Prostate gland (tissue), 2 donors: Measurements from ENCODE around the gene RANBP6. TPM values are rescaled to one million over a fixed set of nuclear protein-coding genes. Genes with fewer than 3 reads are reported as not detected.
"Not testable (repeated sequence)": the region's sequence is repeated elsewhere in the genome, so short reads cannot be mapped to it uniquely, and the experiment has no call there.

Experiments used
- DNase-seq: peaks from one replicate; pipeline ENCODE4 v3.0.0-alpha.2; 2019; ENCODE audit warnings: low spot score
- H3K27ac ChIP-seq, 2 donors: fragments of 200-600 bp; sonication (generic); 2 replicates each; pipeline ENCODE4 v1.5.1; 2017 to 2019
- H3K27me3 ChIP-seq: fragments of 200-600 bp; sonication (generic); replicated peaks from 2 replicates; pipeline ENCODE4 v1.5.1; 2019; ENCODE audit not compliant: insufficient read depth
- H3K36me3 ChIP-seq, 2 donors: fragments of 200-600 bp; sonication (generic); 1 replicate in 1 of 2; 2 replicates in 1 of 2; pipeline versions ENCODE4 v1.5.1 to v1.8.1; 2017 to 2019
- H3K4me1 ChIP-seq: fragments of 200-600 bp; sonication (generic); replicated peaks from 2 replicates; pipeline ENCODE4 v1.5.1; 2019
- H3K4me3 ChIP-seq, 2 donors: fragments of 200-600 bp; sonication (generic); 2 replicates each; pipeline ENCODE4 v1.5.1; 2017 to 2019
- H3K9me3 ChIP-seq: fragments of 200-600 bp; sonication (generic); 2 replicates; pipeline ENCODE4 v1.5.1; 2017
- POLR2A ChIP-seq: fragments of 450-650 bp; IDR thresholded peaks from one replicate; pipeline ENCODE4 v1.6.1; 2016; ENCODE audit warnings: antibody characterized with exemption, mild to moderate bottlenecking
- POLR2AphosphoS5 ChIP-seq: sonication (generic); formaldehyde crosslinking; IDR thresholded peaks from one replicate; pipeline ENCODE4 v1.6.1; 2017; ENCODE audit warnings: antibody characterized with exemption
- WGBS: methylation state at CpG from one replicate; pipeline ENCODE4 v1.1.5; 2018; 5-methylcytosine and 5-hydroxymethylcytosine counted together
- intact Hi-C: fragments of 100-400 bp; cut with DNase I; formaldehyde crosslinking; loops from one replicate; pipeline ENCODE4 v1.14.2; 2022
- total RNA-seq, 2 donors: library from RNA; depleted of rRNA; stranded (reverse); fragments of >200 nt; gene quantifications; one replicate each; pipeline ENCODE4 v1.1.0, GENCODE V29; 2016
- TF ChIP-seq, protein P1 (sequence below), 4 experiments: fragments of 200-600 bp in 2 of 4; fragments of 450-650 bp in 2 of 4; sonication (generic) in 2 of 4; IDR thresholded peaks; 1 replicate in 3 of 4; 2 replicates in 1 of 4; pipeline ENCODE4 v1.5.1; 2016 to 2019; ENCODE audit warnings: antibody characterized with exemption in 4 of 4, mild to moderate bottlenecking in 2 of 4, moderate library complexity in 2 of 4

Gene RANBP6
- total RNA-seq, 2 donors from 2014 or later = 10.3 to 15.9 TPM

DNA sequence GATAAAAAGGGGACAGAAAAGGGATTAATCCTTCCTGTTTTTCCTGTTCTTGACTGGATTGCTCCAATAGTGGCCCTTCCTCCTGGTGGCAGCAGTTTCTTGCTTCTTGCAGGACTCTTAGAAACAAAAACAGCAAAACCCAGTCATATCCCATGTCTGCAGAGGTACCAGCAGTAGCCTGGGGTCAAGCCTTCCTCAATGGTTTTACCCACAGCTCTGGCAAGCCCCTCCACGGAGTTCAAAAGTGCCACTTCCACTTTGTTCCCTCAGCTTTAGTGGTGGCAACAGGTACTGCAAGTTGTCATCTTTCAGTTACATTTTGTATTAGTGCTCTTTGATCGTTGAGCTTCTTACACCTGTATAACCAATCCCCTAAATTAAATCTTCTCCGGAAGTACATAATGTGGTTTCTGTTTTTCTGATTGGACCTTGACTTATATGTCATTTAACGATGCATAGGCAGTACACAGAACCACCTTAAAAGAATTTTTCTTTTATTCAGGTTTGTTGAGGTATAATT, 8.7 kb upstream of the RANBP6 start:
- H3K27me3 ChIP-seq = no peaks in the 10 kb centered on the region
- H3K27ac ChIP-seq = no peak overlapping the region
- WGBS = 54% methylated on average over 4 of the region's 4 CpGs
- DNase-seq = no peak
- H3K36me3 ChIP-seq = no peaks in the 10 kb centered on the region
- no peak for TF ChIP-seq POLR2AphosphoS5
- TF ChIP-seq, protein P1, sequence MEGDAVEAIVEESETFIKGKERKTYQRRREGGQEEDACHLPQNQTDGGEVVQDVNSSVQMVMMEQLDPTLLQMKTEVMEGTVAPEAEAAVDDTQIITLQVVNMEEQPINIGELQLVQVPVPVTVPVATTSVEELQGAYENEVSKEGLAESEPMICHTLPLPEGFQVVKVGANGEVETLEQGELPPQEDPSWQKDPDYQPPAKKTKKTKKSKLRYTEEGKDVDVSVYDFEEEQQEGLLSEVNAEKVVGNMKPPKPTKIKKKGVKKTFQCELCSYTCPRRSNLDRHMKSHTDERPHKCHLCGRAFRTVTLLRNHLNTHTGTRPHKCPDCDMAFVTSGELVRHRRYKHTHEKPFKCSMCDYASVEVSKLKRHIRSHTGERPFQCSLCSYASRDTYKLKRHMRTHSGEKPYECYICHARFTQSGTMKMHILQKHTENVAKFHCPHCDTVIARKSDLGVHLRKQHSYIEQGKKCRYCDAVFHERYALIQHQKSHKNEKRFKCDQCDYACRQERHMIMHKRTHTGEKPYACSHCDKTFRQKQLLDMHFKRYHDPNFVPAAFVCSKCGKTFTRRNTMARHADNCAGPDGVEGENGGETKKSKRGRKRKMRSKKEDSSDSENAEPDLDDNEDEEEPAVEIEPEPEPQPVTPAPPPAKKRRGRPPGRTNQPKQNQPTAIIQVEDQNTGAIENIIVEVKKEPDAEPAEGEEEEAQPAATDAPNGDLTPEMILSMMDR (IDR thresholded peaks at IDR 0.05) = peak in 3 of 4 experiments; percentile 38 to 56 (median 41)
- H3K9me3 ChIP-seq = no peaks in the 10 kb centered on the region
- intact Hi-C loops = no loop called here
- no peak overlapping the region for H3K4me3 ChIP-seq
- no peaks in the 10 kb centered on the region for H3K4me1 ChIP-seq

GRCh38 chr9:6016975-6017374, 1.6 kb upstream of the RANBP6 start:
- H3K36me3 ChIP-seq, H3K9me3 ChIP-seq, H3K27me3 ChIP-seq, H3K4me3 ChIP-seq, intact Hi-C loops, DNase-seq, H3K4me1 ChIP-seq, H3K27ac ChIP-seq: not testable (repeated sequence)
- WGBS = 94% methylated on average over 10 of the region's 10 CpGs

- H3K9me3 ChIP-seq = no peaks in the 10 kb centered on the region
- intact Hi-C loops = no loop called here
- H3K36me3 ChIP-seq = no peaks in the 10 kb centered on the region
- TF ChIP-seq POLR2A (no peak), POLR2AphosphoS5 (no peak)
- TF ChIP-seq, protein P1 (IDR thresholded peaks at IDR 0.05) = no peak
- H3K27me3 ChIP-seq = no peaks in the 10 kb centered on the region
- H3K4me3 ChIP-seq = peak overlapping the region; percentile 57 to 70
- H3K27ac ChIP-seq = peak overlapping the region; percentile 76 to 77
- H3K4me1 ChIP-seq = peaks cover 5% of the 10 kb centered on the region
- 35% methylated on average over 9 of the region's 9 CpGs for WGBS
- DNase-seq = no peak
Measured at GRCh38 chr9:6014670-6015270, 654 bp downstream of the RANBP6 start.

GRCh38 chr9:6008169-6008979, 7.0 kb downstream of the RANBP6 start:
- intact Hi-C loops = no loop called here
- under 1% methylated on average over 19 of the region's 40 CpGs for WGBS
- H3K4me1 ChIP-seq = no peaks in the 10 kb centered on the region
- TF ChIP-seq POLR2A = peak; percentile 1
- TF ChIP-seq, protein P1 (IDR thresholded peaks at IDR 0.05) = no peak
- peak; percentile 90 for TF ChIP-seq POLR2AphosphoS5
- H3K36me3 ChIP-seq = no peaks in the 10 kb centered on the region
- H3K27ac ChIP-seq = peak overlapping the region; percentile 97 to 99
- peak overlapping the region; percentile 80 to 93 for H3K4me3 ChIP-seq
- peak; percentile 96 for DNase-seq
- H3K27me3 ChIP-seq = no peaks in the 10 kb centered on the region
- H3K9me3 ChIP-seq = no peaks in the 10 kb centered on the region

GRCh38 chr9:6007770-6008168, 7.7 kb downstream of the RANBP6 start:
- intact Hi-C loops = no loop called here
- TF ChIP-seq, protein P1 (IDR thresholded peaks at IDR 0.05) = no peak
- TF ChIP-seq POLR2A (no peak), POLR2AphosphoS5 (no peak)

More at GRCh38 chr9:6007770-6008168, 7.7 kb downstream of the RANBP6 start:
- Histone ChIP-seq H3K4me1 (no peaks in the 10 kb centered on the region), H3K36me3 (no peaks in the 10 kb centered on the region), H3K27ac (peak overlapping the region; percentile 97 to 99), H3K4me3 (peak overlapping the region; percentile 80 to 93), H3K27me3 (no peaks in the 10 kb centered on the region), H3K9me3 (no peaks in the 10 kb centered on the region)
- DNase-seq = peak; percentile 75
- 3% methylated on average over 12 of the region's 54 CpGs for WGBS
